ENCODE results near the gene CORT.

DNA sequence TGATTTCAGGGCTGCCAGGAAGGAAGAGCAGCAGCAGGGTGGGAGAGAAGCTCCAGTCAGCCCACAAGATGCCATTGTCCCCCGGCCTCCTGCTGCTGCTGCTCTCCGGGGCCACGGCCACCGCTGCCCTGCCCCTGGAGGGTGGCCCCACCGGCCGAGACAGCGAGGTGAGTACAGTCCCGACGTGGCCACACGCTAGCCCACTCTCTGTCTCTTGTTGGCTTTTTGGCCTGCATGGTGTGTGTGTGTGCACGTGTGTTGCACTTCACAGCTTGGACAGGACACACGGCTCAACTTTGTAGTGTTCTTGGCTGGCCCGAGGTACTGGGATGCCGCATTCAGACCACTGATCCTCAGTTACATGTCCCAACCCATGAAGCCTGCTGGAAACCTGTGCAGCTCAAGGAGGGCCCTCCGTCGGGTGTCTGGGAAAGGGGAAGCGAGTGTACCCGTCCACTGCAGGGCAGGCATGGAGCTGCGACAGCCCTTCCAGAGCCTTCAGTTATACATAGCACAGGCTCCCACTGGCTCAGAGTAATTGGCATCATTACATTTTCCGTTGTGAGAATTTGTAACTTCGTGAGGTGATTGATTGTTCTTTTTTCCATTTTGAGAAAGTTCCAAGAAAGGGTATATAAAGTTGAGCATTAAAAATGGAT lies 454 bp downstream of the CORT start:
- TF ChIP-seq, protein P1, sequence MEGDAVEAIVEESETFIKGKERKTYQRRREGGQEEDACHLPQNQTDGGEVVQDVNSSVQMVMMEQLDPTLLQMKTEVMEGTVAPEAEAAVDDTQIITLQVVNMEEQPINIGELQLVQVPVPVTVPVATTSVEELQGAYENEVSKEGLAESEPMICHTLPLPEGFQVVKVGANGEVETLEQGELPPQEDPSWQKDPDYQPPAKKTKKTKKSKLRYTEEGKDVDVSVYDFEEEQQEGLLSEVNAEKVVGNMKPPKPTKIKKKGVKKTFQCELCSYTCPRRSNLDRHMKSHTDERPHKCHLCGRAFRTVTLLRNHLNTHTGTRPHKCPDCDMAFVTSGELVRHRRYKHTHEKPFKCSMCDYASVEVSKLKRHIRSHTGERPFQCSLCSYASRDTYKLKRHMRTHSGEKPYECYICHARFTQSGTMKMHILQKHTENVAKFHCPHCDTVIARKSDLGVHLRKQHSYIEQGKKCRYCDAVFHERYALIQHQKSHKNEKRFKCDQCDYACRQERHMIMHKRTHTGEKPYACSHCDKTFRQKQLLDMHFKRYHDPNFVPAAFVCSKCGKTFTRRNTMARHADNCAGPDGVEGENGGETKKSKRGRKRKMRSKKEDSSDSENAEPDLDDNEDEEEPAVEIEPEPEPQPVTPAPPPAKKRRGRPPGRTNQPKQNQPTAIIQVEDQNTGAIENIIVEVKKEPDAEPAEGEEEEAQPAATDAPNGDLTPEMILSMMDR (IDR thresholded peaks at IDR 0.05; ENCODE audit: low read length): no peak
- TF ChIP-seq EZH2phosphoT487 (IDR thresholded peaks at IDR 0.05; ENCODE audit: low read length): no peak
